BJ (cell line): ENCODE data around the gene SETD5. TPM values are rescaled to one million over a fixed set of nuclear protein-coding genes. Genes with fewer than 3 reads are reported as not detected.
A peak's percentile ranks its signal among the peaks of the same experiment; 100 is the strongest.

Experiments used
- CTCF ChIA-PET: fragments of 350-600 bp; formaldehyde crosslinking; extraction: SDS; loops from one replicate; lab custom pipeline; 2021; ENCODE audit warnings: antibody characterized with exemption, inconsistent platforms; lab: Yijun Ruan, JAX
- POLR2A ChIA-PET: fragments of 300-600 bp; sonication (Branson Sonifier 250); formaldehyde crosslinking; extraction: SDS; loops from one replicate; lab custom pipeline; 2021; ENCODE audit warnings: antibody characterized with exemption; lab: Charles Lee
- DNase-seq: peaks from one replicate; pipeline ENCODE4 v3.0.0-alpha.2; 2011; ENCODE audit warnings: low read depth
- H3K27me3 ChIP-seq: 2 replicates; pipeline ENCODE4 v1.6.0; 2011; ENCODE audit warnings: low read length; ENCODE audit not compliant: control insufficient read depth, insufficient read depth
- H3K36me3 ChIP-seq: 2 replicates; pipeline ENCODE4 v1.5.1; 2011; ENCODE audit warnings: low read length; ENCODE audit not compliant: control insufficient read depth, insufficient read depth
- H3K4me3 ChIP-seq: 2 replicates; pipeline ENCODE4 v1.5.1; 2011; ENCODE audit warnings: low read depth, mild to moderate bottlenecking, control low read depth, low read length
- polyA plus RNA-seq: library from polyadenylated mRNA; depleted of rRNA; stranded (reverse); fragments of >200 nt; gene quantifications from 2 replicates; pipeline ENCODE4 v1.2.3, GENCODE V29; 2011
- TF ChIP-seq, protein P1 (sequence below): IDR thresholded peaks from 2 replicates; pipeline ENCODE4 v1.5.1; 2011; ENCODE audit warnings: low read depth, mild to moderate bottlenecking, control low read depth, inconsistent platforms, low read length, moderate library complexity; ENCODE audit not compliant: insufficient read depth

Gene SETD5
- polyA plus RNA-seq, 1 experiment = 55.1 TPM

DNA sequence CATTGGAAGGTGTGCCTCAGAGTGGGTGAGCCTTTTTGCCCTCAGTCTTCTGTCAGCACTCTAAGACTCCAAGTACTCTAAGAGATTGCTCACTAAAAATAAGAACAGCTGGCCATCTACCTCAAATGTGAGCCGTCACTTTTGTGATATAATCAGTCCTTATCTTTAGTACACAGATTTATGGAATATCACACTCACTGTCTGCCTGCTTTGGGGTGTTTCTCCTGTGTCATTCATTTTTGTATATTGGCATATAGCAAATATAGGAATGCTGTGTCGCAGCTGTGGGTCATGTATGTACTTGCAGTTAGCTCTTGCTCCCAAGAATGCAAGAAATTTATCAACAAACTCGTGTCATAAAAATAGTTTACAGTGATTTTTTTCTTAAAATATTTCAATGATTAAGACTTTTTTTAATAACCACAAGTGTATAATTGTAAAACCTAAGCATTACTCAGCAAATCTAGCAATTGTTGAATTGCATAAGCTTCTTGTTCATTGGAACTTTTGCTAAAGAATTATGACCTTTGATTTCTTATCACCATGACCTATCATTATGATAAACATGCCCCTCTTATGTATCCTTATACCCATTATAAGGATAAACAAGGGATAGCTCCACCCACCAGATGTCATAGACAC lies 18.8 kb downstream of the SETD5 start:
- CTCF ChIA-PET = interaction anchor here (0.6 to 1.8 kb wide), 6 partner anchors 9 to 88 kb away, joined by 3 to 6 read pairs (median 4); partner anchors contain the start of gene THUMPD3
- H3K4me3 ChIP-seq = no peak overlapping the region
- no peak for DNase-seq
- H3K27me3 ChIP-seq = no peaks in the 10 kb centered on the region
- POLR2A ChIA-PET = no interaction called here
- TF ChIP-seq, protein P1, sequence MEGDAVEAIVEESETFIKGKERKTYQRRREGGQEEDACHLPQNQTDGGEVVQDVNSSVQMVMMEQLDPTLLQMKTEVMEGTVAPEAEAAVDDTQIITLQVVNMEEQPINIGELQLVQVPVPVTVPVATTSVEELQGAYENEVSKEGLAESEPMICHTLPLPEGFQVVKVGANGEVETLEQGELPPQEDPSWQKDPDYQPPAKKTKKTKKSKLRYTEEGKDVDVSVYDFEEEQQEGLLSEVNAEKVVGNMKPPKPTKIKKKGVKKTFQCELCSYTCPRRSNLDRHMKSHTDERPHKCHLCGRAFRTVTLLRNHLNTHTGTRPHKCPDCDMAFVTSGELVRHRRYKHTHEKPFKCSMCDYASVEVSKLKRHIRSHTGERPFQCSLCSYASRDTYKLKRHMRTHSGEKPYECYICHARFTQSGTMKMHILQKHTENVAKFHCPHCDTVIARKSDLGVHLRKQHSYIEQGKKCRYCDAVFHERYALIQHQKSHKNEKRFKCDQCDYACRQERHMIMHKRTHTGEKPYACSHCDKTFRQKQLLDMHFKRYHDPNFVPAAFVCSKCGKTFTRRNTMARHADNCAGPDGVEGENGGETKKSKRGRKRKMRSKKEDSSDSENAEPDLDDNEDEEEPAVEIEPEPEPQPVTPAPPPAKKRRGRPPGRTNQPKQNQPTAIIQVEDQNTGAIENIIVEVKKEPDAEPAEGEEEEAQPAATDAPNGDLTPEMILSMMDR = no peak
- H3K36me3 ChIP-seq = peaks cover 1% of the 10 kb centered on the region; the same call in 1 of the 2 replicates

DNA sequence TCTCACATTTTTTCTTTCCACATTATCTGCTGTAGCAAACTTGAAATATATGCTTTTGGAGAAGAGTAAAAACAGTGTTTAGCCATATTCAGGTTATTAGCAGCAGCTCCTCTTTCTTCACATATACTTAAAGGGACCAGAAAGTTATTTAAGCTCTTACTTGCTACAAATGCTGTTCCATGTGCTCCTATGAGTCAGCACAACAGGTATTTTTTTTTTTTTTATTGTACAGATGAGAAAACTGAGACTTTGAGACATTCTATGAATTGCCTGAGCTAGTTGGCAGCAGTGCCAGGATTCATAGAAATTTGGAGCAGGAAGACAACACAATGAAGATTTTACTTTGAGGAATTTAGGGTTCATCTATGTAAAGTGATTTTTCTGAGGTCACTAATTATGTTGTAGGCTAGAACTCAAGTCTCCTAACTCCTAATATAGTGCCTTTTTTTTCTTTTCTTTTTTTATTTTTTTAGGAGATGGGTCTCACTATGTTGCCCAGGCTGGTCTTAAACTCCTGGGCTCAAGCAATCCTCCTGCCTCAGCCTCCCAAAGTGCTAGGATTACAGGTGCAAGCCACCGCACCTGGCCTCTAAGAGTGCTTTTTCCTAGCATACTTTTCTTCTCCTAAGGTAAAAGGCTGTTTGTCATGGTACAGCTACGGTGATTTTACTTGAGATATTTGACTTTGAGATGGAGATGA lies 23.6 kb downstream of the SETD5 start:
- DNase-seq = no peak
- CTCF ChIA-PET = interaction anchor here (1.6 kb wide), 1 partner anchor 16 kb away, joined by 4 read pairs; no protein-coding TSS in a partner anchor

DNA sequence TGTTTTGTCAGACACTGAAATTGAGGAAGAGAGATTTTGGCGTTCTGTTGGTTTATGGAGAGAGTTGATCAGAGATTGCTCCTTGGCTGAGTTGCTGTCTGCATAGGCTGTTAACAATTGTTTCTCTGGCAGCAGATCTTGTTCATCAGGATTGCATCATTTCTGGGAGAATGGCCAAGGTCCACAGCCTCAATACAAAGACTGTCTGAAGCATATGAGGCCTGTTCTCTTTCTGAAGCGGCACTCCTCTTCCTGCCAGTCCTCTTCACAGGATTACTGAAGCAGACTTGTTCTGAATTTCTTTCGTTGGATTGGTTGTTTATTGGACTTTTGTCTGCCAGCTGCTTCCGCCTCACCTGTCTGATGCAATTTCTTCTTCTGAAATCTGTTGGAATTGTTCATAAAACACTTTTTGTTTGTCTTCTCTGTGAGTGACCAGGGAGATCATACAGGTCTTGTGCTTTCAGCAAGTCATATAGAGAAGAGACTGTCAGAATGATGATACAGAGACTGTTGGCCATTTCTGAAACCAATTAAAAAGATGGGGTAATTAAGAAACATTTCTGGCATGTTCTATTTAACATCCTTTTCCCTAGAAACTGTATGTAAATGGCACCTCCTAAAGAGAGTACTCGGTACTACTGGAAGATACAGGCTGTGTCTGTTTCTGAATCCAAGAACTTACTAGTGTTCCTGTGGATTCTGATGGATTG lies 25.5 kb downstream of the SETD5 start:
- Histone ChIP-seq H3K36me3 (peaks cover 7% of the 10 kb centered on the region), H3K27me3 (no peaks in the 10 kb centered on the region), H3K4me3 (peak overlapping the region; percentile 4; the same call in 1 of the 2 replicates)
- ChIA-PET CTCF (interaction anchor here (0.7 to 1.1 kb wide), 3 partner anchors 9 to 19 kb away, joined by 3 read pairs; no protein-coding TSS in a partner anchor), POLR2A (no interaction called here)
- peak; percentile 89 for DNase-seq
- TF ChIP-seq, protein P1 = peak; percentile 56

More for the DNA sequence above, 23.6 kb downstream of the SETD5 start:
- Histone ChIP-seq H3K4me3 (no peak overlapping the region), H3K27me3 (no peaks in the 10 kb centered on the region), H3K36me3 (peaks cover under 1% of the 10 kb centered on the region; the same call in 1 of the 2 replicates)
- TF ChIP-seq, protein P1 = no peak
- POLR2A ChIA-PET = interaction anchor here (0.6 to 1.6 kb wide), 4 partner anchors 10 to 50 kb away, joined by 3 to 10 read pairs (median 4); partner anchors contain the start of gene SETD5

DNA sequence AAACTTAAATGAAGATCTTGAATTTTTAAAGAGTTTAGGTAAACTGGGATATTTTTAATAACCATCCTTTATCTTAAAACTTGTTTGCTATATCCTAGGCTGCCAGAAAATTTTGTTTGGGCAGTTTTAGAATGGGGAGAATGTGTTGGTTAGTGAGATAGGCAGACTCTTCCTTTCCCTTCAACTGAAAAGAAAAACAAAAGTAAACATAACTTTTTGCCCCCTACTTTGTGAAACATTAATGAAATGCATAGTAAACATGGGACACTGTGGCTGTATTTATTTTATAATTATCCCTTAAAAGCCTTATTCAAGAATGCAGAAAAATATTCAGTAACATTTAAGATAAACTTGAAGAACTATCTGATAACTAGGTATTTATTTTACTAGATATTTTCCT lies 31.0 kb downstream of the SETD5 start:
- TF ChIP-seq, protein P1 = no peak
- Histone ChIP-seq H3K36me3 (peaks cover 18% of the 10 kb centered on the region), H3K4me3 (no peak overlapping the region), H3K27me3 (no peaks in the 10 kb centered on the region)
- CTCF ChIA-PET = interaction anchor here (1.4 kb wide), 1 partner anchor 9 kb away, joined by 4 read pairs; no protein-coding TSS in a partner anchor
- no peak for DNase-seq
- POLR2A ChIA-PET = no interaction called here
